Upper lobe of left lung (tissue), 6 donors: Measurements from ENCODE around the gene ENAH. TPM values are rescaled to one million over a fixed set of nuclear protein-coding genes. Genes with fewer than 3 reads are reported as not detected.

Experiments used
- ATAC-seq, 2 donors: fragments of 200-7000 bp; cut with Tn5 transposase; one replicate each; pipeline ENCODE4 v1.9.1; 2022; ENCODE audit warnings: mild to moderate bottlenecking in 2 of 2, moderate library complexity in 2 of 2; ENCODE audit not compliant: low FRiP score in 2 of 2
- DNase-seq, 2 donors: peaks; one replicate each; pipeline ENCODE4 v3.0.0-alpha.2; 2019 to 2020
- H3K27ac ChIP-seq, 4 donors: fragments of 200-600 bp; sonication (generic); one replicate each; pipeline ENCODE4 v1.5.1; 2016 to 2019
- H3K27me3 ChIP-seq, 4 donors: fragments of 200-600 bp; sonication (generic); one replicate each; pipeline ENCODE4 v1.5.1; 2017 to 2019
- H3K36me3 ChIP-seq, 4 donors: fragments of 200-600 bp; sonication (generic); one replicate each; pipeline ENCODE4 v1.5.1; 2016 to 2019
- H3K4me1 ChIP-seq, 4 donors: fragments of 200-600 bp; sonication (generic); one replicate each; pipeline ENCODE4 v1.5.1; 2018 to 2019
- H3K4me3 ChIP-seq, 4 donors: fragments of 200-600 bp; sonication (generic); one replicate each; pipeline ENCODE4 v1.5.1; 2017 to 2019; ENCODE audit warnings: mild to moderate bottlenecking in 2 of 4, moderate library complexity in 1 of 4
- H3K9me3 ChIP-seq, 4 donors: fragments of 200-600 bp; sonication (generic); one replicate each; pipeline ENCODE4 v1.5.1; 2018 to 2019
- EP300 ChIP-seq, 4 donors: sonication (generic); formaldehyde crosslinking; IDR thresholded peaks; one replicate each; pipeline ENCODE4 v1.5.1; 2017; ENCODE audit warnings: antibody characterized with exemption in 4 of 4, control low read depth in 2 of 4
- POLR2A ChIP-seq, 4 donors: fragments of 450-650 bp; IDR thresholded peaks; one replicate each; pipeline ENCODE4 v1.5.1; 2016 to 2017; ENCODE audit warnings: antibody characterized with exemption in 4 of 4, mild to moderate bottlenecking in 2 of 4
- POLR2AphosphoS5 ChIP-seq, 2 donors: sonication (generic); formaldehyde crosslinking; IDR thresholded peaks; one replicate each; pipeline ENCODE4 v1.5.1; 2017; ENCODE audit warnings: antibody characterized with exemption in 2 of 2
- WGBS, 2 donors: methylation state at CpG; one replicate each; pipeline ENCODE4 v1.1.5; 2017 to 2018; 5-methylcytosine and 5-hydroxymethylcytosine counted together
- total RNA-seq, 6 donors: library from RNA; depleted of rRNA in 4 of 6; stranded (reverse); fragments of >200 nt in 4 of 6; gene quantifications; one replicate each; pipeline versions ENCODE4 v1.1.0 to v1.2.1, GENCODE V29; 2016 to 2021
- TF ChIP-seq, protein P1 (sequence below), 6 experiments: fragments of 450-650 bp in 4 of 6; fragments of 200-600 bp in 2 of 6; sonication (generic) in 2 of 6; IDR thresholded peaks; one replicate each; pipeline ENCODE4 v1.5.1; 2016 to 2019; ENCODE audit warnings: antibody characterized with exemption in 6 of 6
- donor health status: DM: no; HTN: no; CAD: no; lungs with moderate emphysema.
- donor health status: DM: no; HTN: yes; CAD: no; lungs with severe emphysema.

Gene ENAH
- total RNA-seq, 6 donors from 2014 or later, result 10.5 to 70.3 (median 33.8) TPM

DNA sequence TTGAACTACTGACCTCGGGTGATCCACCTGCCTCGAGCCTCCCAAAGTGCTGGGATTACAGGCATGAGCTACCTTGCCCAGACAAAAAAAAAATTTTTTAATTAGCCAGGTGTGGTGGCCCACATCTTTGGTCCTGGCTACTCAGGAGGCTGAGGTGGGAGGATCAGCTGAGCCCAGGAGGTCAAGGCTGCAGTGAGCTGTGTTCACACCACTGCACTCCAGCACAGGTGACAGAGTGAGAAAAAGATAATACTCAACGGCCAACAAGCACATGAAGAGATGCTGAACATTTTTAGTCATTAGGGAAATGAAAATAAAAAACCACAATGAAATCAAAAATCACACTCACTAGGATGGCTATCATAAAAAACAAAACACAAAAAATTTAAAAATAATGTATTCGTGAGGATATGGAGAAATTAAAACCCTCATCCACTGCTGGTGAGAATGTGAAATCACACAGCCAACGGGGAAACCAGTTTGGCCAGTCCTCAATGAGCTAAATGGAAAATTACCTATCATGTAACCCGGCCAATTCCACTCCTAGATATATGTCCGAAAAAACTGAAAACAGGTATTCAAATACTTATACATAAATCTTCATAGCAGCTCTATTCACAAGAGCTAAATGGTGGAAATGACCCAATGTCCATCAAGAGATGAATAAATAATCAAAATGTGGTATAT, 41.2 kb downstream of the ENAH start:
- TF ChIP-seq, protein P1, sequence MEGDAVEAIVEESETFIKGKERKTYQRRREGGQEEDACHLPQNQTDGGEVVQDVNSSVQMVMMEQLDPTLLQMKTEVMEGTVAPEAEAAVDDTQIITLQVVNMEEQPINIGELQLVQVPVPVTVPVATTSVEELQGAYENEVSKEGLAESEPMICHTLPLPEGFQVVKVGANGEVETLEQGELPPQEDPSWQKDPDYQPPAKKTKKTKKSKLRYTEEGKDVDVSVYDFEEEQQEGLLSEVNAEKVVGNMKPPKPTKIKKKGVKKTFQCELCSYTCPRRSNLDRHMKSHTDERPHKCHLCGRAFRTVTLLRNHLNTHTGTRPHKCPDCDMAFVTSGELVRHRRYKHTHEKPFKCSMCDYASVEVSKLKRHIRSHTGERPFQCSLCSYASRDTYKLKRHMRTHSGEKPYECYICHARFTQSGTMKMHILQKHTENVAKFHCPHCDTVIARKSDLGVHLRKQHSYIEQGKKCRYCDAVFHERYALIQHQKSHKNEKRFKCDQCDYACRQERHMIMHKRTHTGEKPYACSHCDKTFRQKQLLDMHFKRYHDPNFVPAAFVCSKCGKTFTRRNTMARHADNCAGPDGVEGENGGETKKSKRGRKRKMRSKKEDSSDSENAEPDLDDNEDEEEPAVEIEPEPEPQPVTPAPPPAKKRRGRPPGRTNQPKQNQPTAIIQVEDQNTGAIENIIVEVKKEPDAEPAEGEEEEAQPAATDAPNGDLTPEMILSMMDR (IDR thresholded peaks at IDR 0.05), result no peak
- no peak for TF ChIP-seq POLR2AphosphoS5 (IDR thresholded peaks at IDR 0.05)
- no peak for TF ChIP-seq EP300 (IDR thresholded peaks at IDR 0.05)
- no peak for TF ChIP-seq POLR2A (IDR thresholded peaks at IDR 0.05)
- Histone ChIP-seq H3K27me3 (no peaks in the 10 kb centered on the region), H3K9me3 (no peaks in the 10 kb centered on the region), H3K4me3 (no peak overlapping the region), H3K36me3 (no peaks in the 10 kb centered on the region), H3K4me1 (peaks cover 0 to 18% (median 12%) of the 10 kb centered on the region in 4 donors), H3K27ac (peak overlapping the region in 3 of 4 donors; percentile 32 to 52 (median 35))
- DNase-seq (peak in 1 of 2 donors; percentile 33), ATAC-seq (no peak)
- WGBS, 2 donors, result 67 to 79% methylated on average over 7 of the region's 7 CpGs

DNA sequence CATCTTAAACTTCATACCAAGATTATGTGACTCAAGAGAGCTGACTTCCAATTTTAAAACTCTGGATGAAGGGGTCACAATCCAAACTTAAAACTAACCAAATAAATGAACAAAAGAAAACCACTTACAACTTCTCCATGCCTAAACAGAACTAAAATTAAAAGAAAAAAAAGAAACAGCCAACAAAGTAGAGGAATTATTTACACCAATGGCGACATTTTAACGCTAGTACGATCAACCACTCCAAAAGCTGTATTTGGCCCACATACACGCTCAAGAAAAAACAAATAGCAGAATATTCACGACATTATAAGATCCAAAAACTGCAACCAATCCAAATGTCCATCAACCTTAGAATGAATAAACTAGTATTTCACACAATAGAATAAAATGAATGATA, 42.4 kb downstream of the ENAH start:
- ATAC-seq (no peak), DNase-seq (no peak)
- H3K27ac ChIP-seq, result peak overlapping the region in 1 of 4 donors; percentile 3
- no peak overlapping the region for H3K4me3 ChIP-seq
- peaks cover 0 to 18% (median 12%) of the 10 kb centered on the region in 4 donors for H3K4me1 ChIP-seq
- no peaks in the 10 kb centered on the region for H3K36me3 ChIP-seq
- WGBS, 2 donors, result 91 to 95% methylated on average over 5 of the region's 5 CpGs
- TF ChIP-seq, protein P1 (IDR thresholded peaks at IDR 0.05), result no peak
- TF ChIP-seq EP300 (IDR thresholded peaks at IDR 0.05) (no peak), POLR2A (IDR thresholded peaks at IDR 0.05) (no peak), POLR2AphosphoS5 (IDR thresholded peaks at IDR 0.05) (no peak)
- H3K9me3 ChIP-seq, result no peaks in the 10 kb centered on the region
- no peaks in the 10 kb centered on the region for H3K27me3 ChIP-seq

DNA sequence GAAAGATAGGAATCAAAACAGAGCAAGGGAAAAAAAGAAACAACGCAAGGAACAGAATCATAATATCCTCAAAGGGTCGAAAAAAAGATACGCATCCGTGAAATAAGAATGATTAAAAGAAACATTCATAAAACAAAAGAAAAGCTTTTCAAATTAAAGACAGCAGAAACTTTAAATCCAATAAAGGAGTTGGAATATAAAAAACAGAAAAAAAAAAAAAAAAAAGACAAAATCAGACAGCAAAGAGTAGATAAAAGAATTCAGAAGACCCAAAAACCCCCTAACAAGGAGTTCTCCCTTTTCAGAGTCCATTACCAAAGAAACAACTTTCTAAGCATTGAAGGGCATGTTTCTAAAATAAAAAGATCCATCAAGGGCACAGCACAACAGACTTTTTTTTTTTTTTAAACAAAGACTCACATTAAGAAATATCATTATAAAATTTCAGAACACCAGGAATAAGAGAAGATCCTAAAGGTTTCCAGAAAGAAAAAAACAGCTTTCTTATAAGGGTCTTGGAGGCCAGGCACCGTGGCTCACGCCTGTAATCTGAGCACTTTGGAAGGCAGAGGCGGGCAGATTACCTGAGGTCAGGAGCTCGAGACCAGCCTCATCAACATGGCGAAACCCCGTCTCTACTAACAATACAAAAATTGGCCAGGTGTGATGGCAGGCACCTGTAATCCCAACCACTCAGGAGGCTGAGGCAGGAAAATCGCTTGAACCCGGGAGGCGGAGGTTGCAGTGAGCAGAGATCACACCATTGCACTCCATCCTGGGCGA, 44.7 kb downstream of the ENAH start:
- WGBS, 2 donors, result 89 to 92% methylated on average over 14 of the region's 14 CpGs
- TF ChIP-seq POLR2A (IDR thresholded peaks at IDR 0.05), result no peak
- no peak for TF ChIP-seq POLR2AphosphoS5 (IDR thresholded peaks at IDR 0.05)
- TF ChIP-seq, protein P1 (IDR thresholded peaks at IDR 0.05), result no peak
- TF ChIP-seq EP300 (IDR thresholded peaks at IDR 0.05), result no peak
- ATAC-seq (no peak), DNase-seq (no peak)
- H3K36me3 ChIP-seq, result no peaks in the 10 kb centered on the region
- peaks cover 14 to 27% (median 21%) of the 10 kb centered on the region in 4 donors for H3K4me1 ChIP-seq
- H3K27ac ChIP-seq, result peak overlapping the region in 1 of 4 donors; percentile 48
- H3K27me3 ChIP-seq, result no peaks in the 10 kb centered on the region
- H3K9me3 ChIP-seq, result no peaks in the 10 kb centered on the region
- H3K4me3 ChIP-seq, result no peak overlapping the region

DNA sequence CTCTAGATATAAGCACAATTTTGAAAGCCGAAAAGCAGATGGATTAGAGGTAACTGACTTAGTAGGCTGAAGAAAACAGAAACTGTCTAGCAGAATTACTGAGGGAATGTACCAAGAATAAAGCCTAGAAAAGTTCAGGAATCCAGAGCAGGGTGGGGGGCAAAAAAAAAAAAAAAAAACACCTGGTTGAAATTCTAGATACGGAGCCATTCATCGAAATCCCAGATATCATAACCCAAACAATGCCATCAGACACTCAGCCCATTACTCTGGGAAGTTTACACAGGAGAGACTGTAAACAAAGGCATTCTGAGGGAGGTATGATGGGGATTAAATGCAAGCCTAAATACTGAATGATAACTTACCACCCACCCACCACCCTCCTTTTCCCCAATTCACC, 45.6 kb downstream of the ENAH start:
- peaks cover 21 to 29% (median 26%) of the 10 kb centered on the region in 4 donors for H3K4me1 ChIP-seq

More for the DNA sequence above, 45.6 kb downstream of the ENAH start:
- Histone ChIP-seq H3K9me3 (no peaks in the 10 kb centered on the region), H3K27ac (peak overlapping the region in 2 of 4 donors; percentile 1 to 36), H3K27me3 (no peaks in the 10 kb centered on the region), H3K4me3 (no peak overlapping the region), H3K36me3 (no peaks in the 10 kb centered on the region)
- DNase-seq (no peak), ATAC-seq (no peak)
- WGBS, 2 donors, result 55 to 83% methylated on average over 3 of the region's 3 CpGs
- TF ChIP-seq POLR2A (IDR thresholded peaks at IDR 0.05) (no peak), POLR2AphosphoS5 (IDR thresholded peaks at IDR 0.05) (no peak), EP300 (IDR thresholded peaks at IDR 0.05) (no peak)
- TF ChIP-seq, protein P1 (IDR thresholded peaks at IDR 0.05), result no peak
